ENCODE results near the gene BMPR1B.

Gene BMPR1B

GRCh38 chr4:94759767-94760211 is 2.0 kb downstream of the BMPR1B start:
- Histone ChIP-seq H3K4me3 (no peak overlapping the region), H3K27ac (no peak overlapping the region)

GRCh38 chr4:94762326-94762725 is 4.6 kb downstream of the BMPR1B start:
- no peak overlapping the region for H3K4me3 ChIP-seq
- H3K27ac ChIP-seq, result no peak overlapping the region

- Histone ChIP-seq H3K27ac (no peak overlapping the region), H3K4me3 (no peak overlapping the region)
Measured at GRCh38 chr4:94763005-94763404, 5.2 kb downstream of the BMPR1B start.

GRCh38 chr4:94763500-94763899 is 5.7 kb downstream of the BMPR1B start:
- no peak overlapping the region for H3K27ac ChIP-seq
- no peak overlapping the region for H3K4me3 ChIP-seq

GRCh38 chr4:94764069-94764468 is 6.3 kb downstream of the BMPR1B start:
- H3K4me3 ChIP-seq, result no peak overlapping the region
- H3K27ac ChIP-seq, result no peak overlapping the region

- Histone ChIP-seq H3K27ac (no peak overlapping the region), H3K4me3 (no peak overlapping the region)
Measured at GRCh38 chr4:94765174-94765573, 7.4 kb downstream of the BMPR1B start.

- no peak overlapping the region for H3K4me3 ChIP-seq
- H3K27ac ChIP-seq, result no peak overlapping the region
Measured at GRCh38 chr4:94765648-94766047, 7.9 kb downstream of the BMPR1B start.

- no peak overlapping the region for H3K27ac ChIP-seq
Measured at GRCh38 chr4:94766856-94767255, 9.1 kb downstream of the BMPR1B start.

GRCh38 chr4:94767446-94767845 is 9.7 kb downstream of the BMPR1B start:
- no peak overlapping the region for H3K4me3 ChIP-seq
- H3K27ac ChIP-seq, result no peak overlapping the region

More at GRCh38 chr4:94766856-94767255, 9.1 kb downstream of the BMPR1B start:
- no peak overlapping the region for H3K4me3 ChIP-seq

- Histone ChIP-seq H3K4me3 (no peak overlapping the region), H3K27ac (no peak overlapping the region)
Measured at GRCh38 chr4:94782707-94783106, 25.0 kb downstream of the BMPR1B start.

GRCh38 chr4:94791701-94792100 is 33.9 kb downstream of the BMPR1B start:
- Histone ChIP-seq H3K27ac (no peak overlapping the region), H3K4me3 (no peak overlapping the region)

GRCh38 chr4:94798808-94799207 is 41.1 kb downstream of the BMPR1B start:
- H3K4me3 ChIP-seq, result no peak overlapping the region

GRCh38 chr4:94801016-94801415 is 43.3 kb downstream of the BMPR1B start:
- H3K4me3 ChIP-seq, result no peak overlapping the region

More at GRCh38 chr4:94798808-94799207, 41.1 kb downstream of the BMPR1B start:
- no peak overlapping the region for H3K27ac ChIP-seq

GRCh38 chr4:94802091-94802490 is 44.3 kb downstream of the BMPR1B start:
- Histone ChIP-seq H3K4me3 (no peak overlapping the region), H3K27ac (no peak overlapping the region)

More at GRCh38 chr4:94801016-94801415, 43.3 kb downstream of the BMPR1B start:
- H3K27ac ChIP-seq, result no peak overlapping the region

GRCh38 chr4:94803181-94803580 is 45.4 kb downstream of the BMPR1B start:
- Histone ChIP-seq H3K27ac (no peak overlapping the region), H3K4me3 (no peak overlapping the region)

- H3K4me3 ChIP-seq, result no peak overlapping the region
- H3K27ac ChIP-seq, result no peak overlapping the region
Measured at GRCh38 chr4:94804650-94805049, 46.9 kb downstream of the BMPR1B start.

- Histone ChIP-seq H3K27ac (no peak overlapping the region), H3K4me3 (no peak overlapping the region)
Measured at GRCh38 chr4:94806376-94806775, 48.6 kb downstream of the BMPR1B start.

GRCh38 chr4:94811643-94812042 is 53.9 kb downstream of the BMPR1B start:
- Histone ChIP-seq H3K27ac (no peak overlapping the region), H3K4me3 (no peak overlapping the region)

GRCh38 chr4:94813221-94813620 is 55.5 kb downstream of the BMPR1B start:
- H3K4me3 ChIP-seq, result no peak overlapping the region
- H3K27ac ChIP-seq, result no peak overlapping the region

GRCh38 chr4:94814237-94814636 is 56.5 kb downstream of the BMPR1B start:
- no peak overlapping the region for H3K4me3 ChIP-seq
- H3K27ac ChIP-seq, result no peak overlapping the region

GRCh38 chr4:94819371-94820168 is 61.8 kb downstream of the BMPR1B start:
- Histone ChIP-seq H3K4me3 (no peak overlapping the region), H3K27ac (no peak overlapping the region)

GRCh38 chr4:94826206-94826605 is 68.5 kb downstream of the BMPR1B start:
- no peak overlapping the region for H3K27ac ChIP-seq
- no peak overlapping the region for H3K4me3 ChIP-seq

Measured in skin epidermis (tissue), 12 donors.